ENCODE measurements around the gene MAPK8. TPM values are rescaled to one million over a fixed set of nuclear protein-coding genes. Genes with fewer than 3 reads are reported as not detected.

The MAPK8 gene
- total and polyA plus RNA-seq, 4 donors = 9.1 to 142 (median 24.2) TPM

DNA sequence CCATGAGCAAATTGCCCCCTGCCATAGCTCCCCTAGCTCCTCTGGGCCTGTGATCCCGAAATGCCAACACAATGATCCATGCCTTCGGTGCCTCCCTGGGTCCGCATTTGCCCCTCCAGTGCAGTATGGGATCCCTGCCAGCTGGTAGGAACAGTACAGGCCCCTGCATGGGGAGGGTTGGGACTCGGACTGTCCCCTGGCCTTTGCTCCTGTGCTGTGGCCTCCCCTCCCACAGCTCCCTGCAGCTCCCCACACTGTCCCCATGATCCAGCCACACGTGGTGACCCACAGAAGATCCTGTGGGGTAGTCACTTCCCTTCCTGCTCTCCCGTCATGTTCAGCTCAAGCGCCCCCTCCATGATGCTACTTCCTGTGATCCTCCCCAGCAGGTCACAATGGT, 140.3 kb downstream of the MAPK8 start:
- H3K9ac ChIP-seq (ENCODE audit: insufficient read depth in 1 of 2, low read length in 2 of 2) = no peak overlapping the region
- DNase-seq (no peak), ATAC-seq (ENCODE audit: insufficient read depth, low FRiP score) (no peak)
- H3K36me3 ChIP-seq (ENCODE audit: control insufficient read depth in 4 of 4, insufficient read depth in 4 of 4, low read length in 4 of 4) = no peaks in the 10 kb centered on the region
- no peaks in the 10 kb centered on the region for H3K9me3 ChIP-seq (ENCODE audit: control insufficient read depth in 4 of 4, insufficient read depth in 3 of 4, low read length in 3 of 4)
- H3K4me1 ChIP-seq (ENCODE audit: control insufficient read depth in 5 of 5, insufficient read depth in 5 of 5, low read length in 5 of 5) = no peaks in the 10 kb centered on the region
- no peak overlapping the region for H3K27ac ChIP-seq (ENCODE audit: low read depth in 1 of 2, low read length in 1 of 2)
- 65 to 83% methylated on average over 7 of the region's 7 CpGs for WGBS, 2 donors
- TF ChIP-seq, protein P1, sequence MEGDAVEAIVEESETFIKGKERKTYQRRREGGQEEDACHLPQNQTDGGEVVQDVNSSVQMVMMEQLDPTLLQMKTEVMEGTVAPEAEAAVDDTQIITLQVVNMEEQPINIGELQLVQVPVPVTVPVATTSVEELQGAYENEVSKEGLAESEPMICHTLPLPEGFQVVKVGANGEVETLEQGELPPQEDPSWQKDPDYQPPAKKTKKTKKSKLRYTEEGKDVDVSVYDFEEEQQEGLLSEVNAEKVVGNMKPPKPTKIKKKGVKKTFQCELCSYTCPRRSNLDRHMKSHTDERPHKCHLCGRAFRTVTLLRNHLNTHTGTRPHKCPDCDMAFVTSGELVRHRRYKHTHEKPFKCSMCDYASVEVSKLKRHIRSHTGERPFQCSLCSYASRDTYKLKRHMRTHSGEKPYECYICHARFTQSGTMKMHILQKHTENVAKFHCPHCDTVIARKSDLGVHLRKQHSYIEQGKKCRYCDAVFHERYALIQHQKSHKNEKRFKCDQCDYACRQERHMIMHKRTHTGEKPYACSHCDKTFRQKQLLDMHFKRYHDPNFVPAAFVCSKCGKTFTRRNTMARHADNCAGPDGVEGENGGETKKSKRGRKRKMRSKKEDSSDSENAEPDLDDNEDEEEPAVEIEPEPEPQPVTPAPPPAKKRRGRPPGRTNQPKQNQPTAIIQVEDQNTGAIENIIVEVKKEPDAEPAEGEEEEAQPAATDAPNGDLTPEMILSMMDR (IDR thresholded peaks at IDR 0.05; ENCODE audit: control extremely low read depth, extremely low read depth) = no peak
- no peaks in the 10 kb centered on the region for H3K27me3 ChIP-seq (ENCODE audit: control insufficient read depth in 3 of 3, insufficient read depth in 3 of 3, low read length in 2 of 3)
- H3K4me3 ChIP-seq = no peak overlapping the region

DNA sequence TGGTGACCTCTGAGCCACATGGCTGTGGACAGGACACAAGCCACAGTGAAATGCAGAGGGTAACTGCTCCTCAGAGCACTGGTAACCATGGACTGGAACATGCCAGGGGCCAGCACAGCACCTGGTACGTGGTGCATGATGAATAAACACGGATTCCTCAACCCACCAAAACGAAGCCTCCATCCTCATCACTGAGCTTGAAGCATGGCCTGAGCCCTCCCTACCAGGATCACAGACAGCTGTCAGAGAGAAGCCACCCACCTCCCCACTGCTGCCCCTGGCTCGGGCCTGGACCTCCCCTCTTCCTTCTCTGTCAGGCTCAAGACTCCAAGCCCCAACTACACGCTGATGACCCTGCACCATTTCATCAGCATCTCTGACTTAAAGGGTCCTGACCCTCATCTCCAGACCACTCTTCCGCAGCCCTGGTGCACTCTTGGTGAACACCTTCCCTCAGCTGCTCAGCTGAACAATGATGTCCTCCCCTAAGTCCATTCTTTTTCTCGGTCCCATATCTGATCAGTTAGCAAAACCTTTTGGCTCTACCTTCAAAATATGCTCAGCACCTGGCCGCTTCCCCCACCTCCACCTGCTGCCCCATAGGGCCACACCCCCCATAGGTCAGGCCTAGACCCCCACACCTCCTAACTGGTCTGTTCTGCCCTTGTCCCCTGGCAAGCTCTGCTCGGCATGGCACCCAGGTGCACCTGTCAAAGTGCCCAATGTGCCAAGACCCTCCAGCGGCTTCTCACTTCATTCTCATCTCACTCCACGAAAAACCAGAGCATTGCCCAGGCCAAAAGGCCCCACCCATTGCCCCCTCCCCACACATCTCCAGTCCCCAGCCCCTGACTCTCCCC, 141.1 kb downstream of the MAPK8 start:
- no peak for ATAC-seq (ENCODE audit: insufficient read depth, low FRiP score)
- Histone ChIP-seq H3K36me3 (ENCODE audit: control insufficient read depth in 4 of 4, insufficient read depth in 4 of 4, low read length in 4 of 4) (no peaks in the 10 kb centered on the region), H3K27ac (ENCODE audit: low read depth in 1 of 2, low read length in 1 of 2) (no peak overlapping the region), H3K4me1 (ENCODE audit: control insufficient read depth in 5 of 5, insufficient read depth in 5 of 5, low read length in 5 of 5) (no peaks in the 10 kb centered on the region), H3K9me3 (ENCODE audit: control insufficient read depth in 4 of 4, insufficient read depth in 3 of 4, low read length in 3 of 4) (no peaks in the 10 kb centered on the region), H3K4me3 (no peak overlapping the region), H3K27me3 (ENCODE audit: control insufficient read depth in 3 of 3, insufficient read depth in 3 of 3, low read length in 2 of 3) (no peaks in the 10 kb centered on the region), H3K9ac (ENCODE audit: insufficient read depth in 1 of 2, low read length in 2 of 2) (no peak overlapping the region)
- 90 to 94% methylated on average over 11 of the region's 11 CpGs for WGBS, 2 donors
- TF ChIP-seq, protein P1 (IDR thresholded peaks at IDR 0.05; ENCODE audit: control extremely low read depth, extremely low read depth) = no peak
- no peak for DNase-seq

DNA sequence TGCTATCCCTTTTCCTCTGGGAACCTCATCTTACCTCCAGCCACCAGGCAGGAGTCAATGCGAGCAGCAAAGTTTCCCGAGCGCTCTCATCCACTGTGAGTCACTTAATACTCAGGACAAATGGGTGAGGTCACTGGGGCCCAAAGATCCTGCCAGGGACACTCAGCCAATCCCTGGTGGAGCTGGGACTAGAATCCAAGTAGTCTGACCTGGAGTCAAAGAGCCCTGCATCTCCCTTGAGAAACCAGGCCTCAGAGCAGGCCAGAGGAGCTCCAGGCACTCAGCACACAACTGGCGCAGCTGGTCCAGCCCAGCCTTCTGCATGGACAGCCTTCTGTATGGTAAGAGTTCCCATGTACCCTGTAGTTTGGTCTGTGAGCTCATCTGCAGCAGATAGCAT, 142.3 kb downstream of the MAPK8 start:
- H3K9ac ChIP-seq (ENCODE audit: insufficient read depth in 1 of 2, low read length in 2 of 2) = no peak overlapping the region
- no peaks in the 10 kb centered on the region for H3K9me3 ChIP-seq (ENCODE audit: control insufficient read depth in 4 of 4, insufficient read depth in 3 of 4, low read length in 3 of 4)
- TF ChIP-seq, protein P1 (IDR thresholded peaks at IDR 0.05; ENCODE audit: control extremely low read depth, extremely low read depth) = no peak
- H3K4me1 ChIP-seq (ENCODE audit: control insufficient read depth in 5 of 5, insufficient read depth in 5 of 5, low read length in 5 of 5) = peaks cover 0 to 6% (median 0%) of the 10 kb centered on the region in 5 donors
- WGBS, 2 donors = 96 to 98% methylated on average over 4 of the region's 4 CpGs
- no peak overlapping the region for H3K4me3 ChIP-seq
- no peaks in the 10 kb centered on the region for H3K36me3 ChIP-seq (ENCODE audit: control insufficient read depth in 4 of 4, insufficient read depth in 4 of 4, low read length in 4 of 4)
- DNase-seq (no peak), ATAC-seq (ENCODE audit: insufficient read depth, low FRiP score) (no peak)
- H3K27ac ChIP-seq (ENCODE audit: low read depth in 1 of 2, low read length in 1 of 2) = no peak overlapping the region
- H3K27me3 ChIP-seq (ENCODE audit: control insufficient read depth in 3 of 3, insufficient read depth in 3 of 3, low read length in 2 of 3) = no peaks in the 10 kb centered on the region
